Heart left ventricle (tissue), 16 donors: Measurements from ENCODE around the gene VSIG10L. TPM values are rescaled to one million over a fixed set of nuclear protein-coding genes. Genes with fewer than 3 reads are reported as not detected.

Source experiments
- ATAC-seq, 4 donors: fragments of 200-7000 bp; cut with Tn5 transposase; one replicate each; pipeline ENCODE4 v1.9.1; 2020 to 2022; ENCODE audit warnings: moderate library complexity in 4 of 4, mild to moderate bottlenecking in 3 of 4, moderate number of reproducible peaks in 1 of 4
- DNase-seq, 5 donors: peaks; one replicate each; pipeline ENCODE4 v3.0.0-alpha.2; 2020
- H3K27ac ChIP-seq, 12 donors: fragments of 200-600 bp; sonication (generic) in 4 of 12; one replicate each; pipeline versions ENCODE4 v1.5.0 to v1.8.0; 2016 to 2022; ENCODE audit warnings: mild to moderate bottlenecking in 2 of 12
- H3K27me3 ChIP-seq, 9 donors: fragments of 200-600 bp; sonication (generic) in 2 of 9; one replicate each; pipeline versions ENCODE4 v1.5.1 to v1.8.0; 2016 to 2022; ENCODE audit warnings: mild to moderate bottlenecking in 3 of 9
- H3K36me3 ChIP-seq, 9 donors: fragments of 200-600 bp; sonication (generic) in 2 of 9; one replicate each; pipeline versions ENCODE4 v1.5.0 to v1.8.0; 2018 to 2022; ENCODE audit warnings: mild to moderate bottlenecking in 2 of 9
- H3K4me1 ChIP-seq, 12 donors: fragments of 200-600 bp; sonication (generic) in 4 of 12; one replicate each; pipeline versions ENCODE4 v1.5.0 to v1.8.0; 2016 to 2022; ENCODE audit warnings: mild to moderate bottlenecking in 3 of 12
- H3K4me3 ChIP-seq, 12 donors: fragments of 200-600 bp; sonication (generic) in 4 of 12; one replicate each; pipeline versions ENCODE4 v1.5.0 to v1.8.0; 2017 to 2022; ENCODE audit warnings: mild to moderate bottlenecking in 9 of 12, moderate library complexity in 4 of 12
- H3K9me3 ChIP-seq, 12 donors: fragments of 200-600 bp; sonication (generic) in 4 of 12; one replicate each; pipeline versions ENCODE4 v1.5.0 to v1.8.0; 2016 to 2022; ENCODE audit warnings: mild to moderate bottlenecking in 1 of 12
- POLR2A ChIP-seq, 2 donors: fragments of 450-650 bp; IDR thresholded peaks; one replicate each; pipeline ENCODE4 v1.6.1; 2017; ENCODE audit warnings: antibody characterized with exemption in 2 of 2, mild to moderate bottlenecking in 2 of 2, moderate library complexity in 2 of 2
- WGBS, 4 donors: extraction: QIAGEN DNeasy Blood & Tissue Kit in 2 of 4; methylation state at CpG; one replicate each; pipeline versions ENCODE4 v1.1.5 to v1.1.7; 2013 to 2018; 5-methylcytosine and 5-hydroxymethylcytosine counted together
- intact Hi-C, 10 donors: fragments of 100-400 bp; cut with DNase I; formaldehyde crosslinking; loops; one replicate each; pipeline versions ENCODE4 v1.11.1 to v1.14.2; 2022
- long read RNA-seq, 3 donors: library from polyadenylated mRNA; unstranded; transcript quantifications; one replicate each; pipeline ENCODE4 v2.0.0, GENCODE V29; 2020 to 2021
- polyA plus RNA-seq, 2 donors: library from polyadenylated mRNA; stranded (reverse); fragments of 200-250 nt; gene quantifications; one replicate each; pipeline ENCODE4 v1.2.3, GENCODE V29; 2013
- total RNA-seq, 9 donors: library from RNA; depleted of rRNA in 2 of 9; stranded (reverse); fragments of >200 nt in 2 of 9; fragmentation: NEBNext Ultra II Directional in 3 of 9; extraction: Animal tissue kit (Norgen Biotek cat#: 25700) in 3 of 9; gene quantifications; one replicate each; pipeline versions ENCODE4 v1.1.0 to v1.2.4, GENCODE V29; 2016 to 2023
- TF ChIP-seq, protein P1 (sequence below), 12 donors: fragments of 200-600 bp; sonication (generic) in 4 of 12; IDR thresholded peaks; one replicate each; pipeline versions ENCODE4 v1.5.0 to v1.8.0; 2018 to 2022; ENCODE audit warnings: antibody characterized with exemption in 12 of 12, mild to moderate bottlenecking in 5 of 12
- donor health status: ischemic (EF 13 %, LVEDD 7.1; RV severe dilation, severe dysfunction).
- donor health status: healthy with polysubstance abuse.
- donor health status: DM: no; HTN: yes; CAD: no.
- donor health status: DM: no; HTN: no; CAD: no.
- donor health status: ischemic (EF 25% LVEDD 6.9; RV normal size, moderate dysfunction).
- donor health status: ischemic (EF 25% LVEDD 5.7; RV mildly dilated, moderate dysfunction).
- donor health status: healthy.
- donor health status: DM: yes; HTN: yes; CAD: no.
- donor health status: ischemic (EF 35%, LVEDD 5.7; RV mildly dilated, moderate dysfunction).
- donor health status: nonischemic (EF 11% LVEDD 7.7; RV severe dilation, severe dysfunction).
- donor health status: DM: yes; HTN: yes; CAD: no.
- donor health status: PGD.
- donor health status: ischemic (EF 29% LVEDD 5.4; RV normal size, mild dysfunction).
- donor health status: nonischemic (EF 23%, LVEDD 6.1; RV moderate dilation, normal function).

Gene VSIG10L
- total RNA-seq (1 to 10 TPM in 2 of 9 donors, under 1 TPM in 7; 0.40 to 1.2 (median 0.74) TPM), polyA plus RNA-seq (1 to 10 TPM; 1.2 to 1.7 TPM)
- long read RNA-seq, donor 1: 0 reads
- long read RNA-seq, donor 2, partial matches to known transcripts: 0 of 2 reads
- long read RNA-seq, donor 2, other reads (novel, unspliced or antisense): 0 of 2 reads
- long read RNA-seq, donor 3: 0 reads

DNA sequence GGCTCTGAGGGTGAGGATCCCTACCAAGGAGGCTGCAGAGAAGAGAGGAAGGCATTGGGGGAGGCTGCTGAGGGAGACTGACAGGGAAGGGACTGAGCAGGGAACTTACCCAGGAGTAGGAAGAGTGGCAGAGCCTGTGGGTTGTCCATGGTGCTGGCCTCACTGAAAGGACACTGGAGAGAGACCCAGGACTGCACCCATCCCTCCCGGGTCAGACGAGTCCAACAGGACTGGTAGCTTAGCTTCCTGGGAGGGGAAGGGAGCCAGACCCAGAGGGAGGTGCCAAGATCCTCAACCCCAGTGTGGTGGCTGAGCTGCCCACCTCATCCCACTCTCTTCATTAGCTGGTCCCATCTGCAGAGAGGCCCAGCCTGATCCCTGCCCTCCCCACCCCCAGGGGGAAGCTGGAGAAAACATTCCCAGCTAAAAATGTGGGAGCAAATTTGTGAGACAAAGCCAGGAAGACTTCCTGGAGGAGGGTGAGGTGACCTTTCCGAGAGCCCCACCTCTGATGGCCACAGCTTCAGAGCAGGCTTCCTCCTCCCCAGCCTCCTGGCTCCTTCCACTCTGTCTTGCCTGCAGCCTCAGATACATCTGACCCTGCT lies at the start of gene VSIG10L:
VSIG10L (minus strand) TSS at position 164 of the 605 bp plus-strand sequence; CDS start at position 149, 15 bp downstream.
- peaks cover 0 to 22% (median 12%) of the 10 kb centered on the region in 12 donors for H3K4me1 ChIP-seq
- intact Hi-C loops: loop anchor here in 4 of 10 donors (2.0 to 10.0 kb wide), 2 partner anchors 23 to 53 kb away; partner anchors contain the start of gene C19orf84 (in 2 of the 4)
- DNase-seq (no peak), ATAC-seq (no peak)
- H3K27me3 ChIP-seq: no peaks in the 10 kb centered on the region
- TF ChIP-seq, protein P1, sequence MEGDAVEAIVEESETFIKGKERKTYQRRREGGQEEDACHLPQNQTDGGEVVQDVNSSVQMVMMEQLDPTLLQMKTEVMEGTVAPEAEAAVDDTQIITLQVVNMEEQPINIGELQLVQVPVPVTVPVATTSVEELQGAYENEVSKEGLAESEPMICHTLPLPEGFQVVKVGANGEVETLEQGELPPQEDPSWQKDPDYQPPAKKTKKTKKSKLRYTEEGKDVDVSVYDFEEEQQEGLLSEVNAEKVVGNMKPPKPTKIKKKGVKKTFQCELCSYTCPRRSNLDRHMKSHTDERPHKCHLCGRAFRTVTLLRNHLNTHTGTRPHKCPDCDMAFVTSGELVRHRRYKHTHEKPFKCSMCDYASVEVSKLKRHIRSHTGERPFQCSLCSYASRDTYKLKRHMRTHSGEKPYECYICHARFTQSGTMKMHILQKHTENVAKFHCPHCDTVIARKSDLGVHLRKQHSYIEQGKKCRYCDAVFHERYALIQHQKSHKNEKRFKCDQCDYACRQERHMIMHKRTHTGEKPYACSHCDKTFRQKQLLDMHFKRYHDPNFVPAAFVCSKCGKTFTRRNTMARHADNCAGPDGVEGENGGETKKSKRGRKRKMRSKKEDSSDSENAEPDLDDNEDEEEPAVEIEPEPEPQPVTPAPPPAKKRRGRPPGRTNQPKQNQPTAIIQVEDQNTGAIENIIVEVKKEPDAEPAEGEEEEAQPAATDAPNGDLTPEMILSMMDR (IDR thresholded peaks at IDR 0.05): no peak
- no peak for TF ChIP-seq POLR2A (IDR thresholded peaks at IDR 0.05)
- H3K9me3 ChIP-seq: no peaks in the 10 kb centered on the region
- WGBS, 4 donors: 35 to 46% (median 43%) methylated on average over 3 of the region's 3 CpGs
- H3K36me3 ChIP-seq: peaks cover 0 to 27% (median 20%) of the 10 kb centered on the region in 9 donors
- H3K4me3 ChIP-seq: no peak within 1 kb of the TSS
- H3K27ac ChIP-seq: peak within 1 kb of the TSS in 1 of 12 donors; percentile 88

DNA sequence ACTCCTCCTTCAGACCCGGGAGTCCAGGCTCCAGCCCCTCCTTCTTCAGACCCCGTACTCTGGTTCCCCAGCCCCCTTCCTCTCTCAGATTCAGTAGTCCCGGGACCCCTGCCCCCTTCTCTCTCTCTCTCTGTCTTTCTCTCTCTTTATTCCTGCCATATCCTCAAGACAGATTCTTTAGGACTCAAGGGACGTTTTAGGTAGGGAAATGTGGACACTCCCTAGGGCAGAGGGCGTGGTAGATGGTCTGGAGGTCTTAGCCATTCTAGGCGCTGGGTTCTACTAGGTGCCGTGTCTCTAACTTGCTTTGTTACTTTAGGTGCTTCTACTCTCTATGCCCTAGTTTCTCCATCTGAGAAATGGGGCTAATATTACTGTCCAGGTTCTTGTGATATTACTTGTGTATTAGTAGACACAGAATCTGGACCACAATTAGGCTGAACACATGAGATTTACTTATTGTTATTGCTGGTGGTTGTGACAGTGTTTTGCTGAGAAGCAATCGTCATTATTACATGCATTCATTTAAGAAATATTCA lies 49.2 kb upstream of the VSIG10L start:
- intact Hi-C loops: loop anchor here in 4 of 10 donors (10.0 kb wide), 2 partner anchors 46 to 56 kb away; partner anchors contain the start of gene VSIG10L (in 2 of the 4)
- H3K27me3 ChIP-seq: no peaks in the 10 kb centered on the region
- DNase-seq (no peak), ATAC-seq (no peak)
- H3K4me3 ChIP-seq: no peak overlapping the region
- peaks cover 0 to 21% (median 5%) of the 10 kb centered on the region in 12 donors for H3K4me1 ChIP-seq
- no peaks in the 10 kb centered on the region for H3K9me3 ChIP-seq
- no peak overlapping the region for H3K27ac ChIP-seq
- TF ChIP-seq, protein P1 (IDR thresholded peaks at IDR 0.05): no peak
- no peak for TF ChIP-seq POLR2A (IDR thresholded peaks at IDR 0.05)
- no peaks in the 10 kb centered on the region for H3K36me3 ChIP-seq
- WGBS, 4 donors: 63 to 68% (median 65%) methylated on average over 8 of the region's 8 CpGs

DNA sequence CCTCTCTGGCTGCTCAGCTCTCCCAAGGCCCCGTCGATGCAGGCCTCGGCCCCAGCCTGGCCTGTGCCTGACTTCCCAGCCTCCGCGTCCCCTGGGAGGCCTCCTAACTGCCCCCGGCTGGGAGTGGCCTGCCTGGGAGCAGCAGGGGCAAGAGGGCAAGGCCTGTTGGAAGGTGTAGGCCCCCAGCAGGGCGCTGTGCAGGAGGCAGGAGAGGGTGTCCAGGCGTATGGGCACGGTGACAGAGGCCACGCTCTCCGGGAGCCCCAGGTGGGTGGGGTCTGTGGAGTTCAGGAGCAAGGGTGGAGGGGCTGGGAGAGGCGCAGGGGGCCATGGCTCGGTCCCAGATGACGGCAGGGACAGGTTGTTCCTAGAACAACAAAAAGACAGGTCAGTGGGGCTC lies 47.2 kb upstream of the VSIG10L start:
- Histone ChIP-seq H3K36me3 (no peaks in the 10 kb centered on the region), H3K27me3 (no peaks in the 10 kb centered on the region), H3K4me3 (no peak overlapping the region), H3K27ac (no peak overlapping the region), H3K9me3 (no peaks in the 10 kb centered on the region), H3K4me1 (peaks cover 0 to 7% (median 0%) of the 10 kb centered on the region in 12 donors)
- intact Hi-C loops: no loop called here
- peak in 1 of 4 donors; percentile 34 for ATAC-seq
- no peak for TF ChIP-seq POLR2A (IDR thresholded peaks at IDR 0.05)
- TF ChIP-seq, protein P1 (IDR thresholded peaks at IDR 0.05): no peak
- 76 to 86% (median 82%) methylated on average over 8 to 14 of the region's 14 CpGs for WGBS, 4 donors
- no peak for DNase-seq

DNA sequence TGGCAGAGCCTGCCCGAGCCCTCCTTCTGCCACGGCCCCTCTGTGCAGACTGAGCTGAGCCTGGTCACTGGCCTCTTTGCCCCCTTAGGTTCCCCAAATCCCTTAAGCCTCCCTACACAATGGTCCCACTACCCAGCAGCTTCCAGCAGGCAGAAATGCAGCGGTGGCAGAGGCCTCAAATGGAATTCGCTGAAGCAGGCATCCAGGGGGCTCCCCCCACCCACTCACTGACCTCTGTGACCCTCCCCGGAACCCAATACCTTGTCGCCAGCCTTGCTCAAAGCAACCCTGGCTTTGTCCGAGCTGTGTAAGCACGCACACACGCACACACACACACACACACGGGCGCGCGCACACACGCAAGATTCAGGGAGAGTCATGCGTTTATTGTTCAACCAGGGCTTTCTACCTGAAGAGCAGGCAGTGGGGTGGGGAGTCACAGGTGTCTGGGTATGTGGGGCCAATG lies 46.0 kb upstream of the VSIG10L start, which contains the start of gene LIM2:
LIM2 (minus strand) TSS at position 51 of the 466 bp plus-strand sequence. CDS start 531 bp downstream, outside the sequence.
- DNase-seq: no peak
- H3K4me3 ChIP-seq: peak within 1 kb of the TSS in 1 of 12 donors; percentile 20
- no peaks in the 10 kb centered on the region for H3K27me3 ChIP-seq
- WGBS, 4 donors: 85 to 92% (median 88%) methylated on average over 13 to 15 of the region's 15 CpGs
- H3K9me3 ChIP-seq: no peaks in the 10 kb centered on the region
- no peak within 1 kb of the TSS for H3K27ac ChIP-seq
- intact Hi-C loops: no loop called here
- no peaks in the 10 kb centered on the region for H3K4me1 ChIP-seq
- peak in 1 of 4 donors; percentile 27 for ATAC-seq
- H3K36me3 ChIP-seq: no peaks in the 10 kb centered on the region
- TF ChIP-seq, protein P1 (IDR thresholded peaks at IDR 0.05): no peak
- TF ChIP-seq POLR2A (IDR thresholded peaks at IDR 0.05): no peak
